Fibroblast of villous mesenchyme (primary cell): ENCODE data around the gene ACAP1. TPM values are rescaled to one million over a fixed set of nuclear protein-coding genes. Genes with fewer than 3 reads are reported as not detected.

ENCODE experiments used
- DNase-seq: peaks from one replicate; pipeline ENCODE4 v3.0.0-alpha.2; 2010; ENCODE audit warnings: low read depth
- H3K4me3 ChIP-seq: 2 replicates; pipeline ENCODE4 v1.5.1; 2011; ENCODE audit warnings: low read depth, mild to moderate bottlenecking, low read length
- total RNA-seq: library from RNA; depleted of rRNA; stranded (reverse); fragments of >200 nt; gene quantifications from 2 replicates; pipeline ENCODE4 v1.2.3, GENCODE V29; 2012
- TF ChIP-seq, protein P1 (sequence below): IDR thresholded peaks from 2 replicates; pipeline ENCODE4 v1.5.1; 2012; ENCODE audit warnings: low read depth, mild to moderate bottlenecking, low read length; ENCODE audit not compliant: insufficient read depth

ACAP1 gene, protein sequence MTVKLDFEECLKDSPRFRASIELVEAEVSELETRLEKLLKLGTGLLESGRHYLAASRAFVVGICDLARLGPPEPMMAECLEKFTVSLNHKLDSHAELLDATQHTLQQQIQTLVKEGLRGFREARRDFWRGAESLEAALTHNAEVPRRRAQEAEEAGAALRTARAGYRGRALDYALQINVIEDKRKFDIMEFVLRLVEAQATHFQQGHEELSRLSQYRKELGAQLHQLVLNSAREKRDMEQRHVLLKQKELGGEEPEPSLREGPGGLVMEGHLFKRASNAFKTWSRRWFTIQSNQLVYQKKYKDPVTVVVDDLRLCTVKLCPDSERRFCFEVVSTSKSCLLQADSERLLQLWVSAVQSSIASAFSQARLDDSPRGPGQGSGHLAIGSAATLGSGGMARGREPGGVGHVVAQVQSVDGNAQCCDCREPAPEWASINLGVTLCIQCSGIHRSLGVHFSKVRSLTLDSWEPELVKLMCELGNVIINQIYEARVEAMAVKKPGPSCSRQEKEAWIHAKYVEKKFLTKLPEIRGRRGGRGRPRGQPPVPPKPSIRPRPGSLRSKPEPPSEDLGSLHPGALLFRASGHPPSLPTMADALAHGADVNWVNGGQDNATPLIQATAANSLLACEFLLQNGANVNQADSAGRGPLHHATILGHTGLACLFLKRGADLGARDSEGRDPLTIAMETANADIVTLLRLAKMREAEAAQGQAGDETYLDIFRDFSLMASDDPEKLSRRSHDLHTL
- total RNA-seq, result 1.9 and 3.9 TPM in 2 replicates

DNA sequence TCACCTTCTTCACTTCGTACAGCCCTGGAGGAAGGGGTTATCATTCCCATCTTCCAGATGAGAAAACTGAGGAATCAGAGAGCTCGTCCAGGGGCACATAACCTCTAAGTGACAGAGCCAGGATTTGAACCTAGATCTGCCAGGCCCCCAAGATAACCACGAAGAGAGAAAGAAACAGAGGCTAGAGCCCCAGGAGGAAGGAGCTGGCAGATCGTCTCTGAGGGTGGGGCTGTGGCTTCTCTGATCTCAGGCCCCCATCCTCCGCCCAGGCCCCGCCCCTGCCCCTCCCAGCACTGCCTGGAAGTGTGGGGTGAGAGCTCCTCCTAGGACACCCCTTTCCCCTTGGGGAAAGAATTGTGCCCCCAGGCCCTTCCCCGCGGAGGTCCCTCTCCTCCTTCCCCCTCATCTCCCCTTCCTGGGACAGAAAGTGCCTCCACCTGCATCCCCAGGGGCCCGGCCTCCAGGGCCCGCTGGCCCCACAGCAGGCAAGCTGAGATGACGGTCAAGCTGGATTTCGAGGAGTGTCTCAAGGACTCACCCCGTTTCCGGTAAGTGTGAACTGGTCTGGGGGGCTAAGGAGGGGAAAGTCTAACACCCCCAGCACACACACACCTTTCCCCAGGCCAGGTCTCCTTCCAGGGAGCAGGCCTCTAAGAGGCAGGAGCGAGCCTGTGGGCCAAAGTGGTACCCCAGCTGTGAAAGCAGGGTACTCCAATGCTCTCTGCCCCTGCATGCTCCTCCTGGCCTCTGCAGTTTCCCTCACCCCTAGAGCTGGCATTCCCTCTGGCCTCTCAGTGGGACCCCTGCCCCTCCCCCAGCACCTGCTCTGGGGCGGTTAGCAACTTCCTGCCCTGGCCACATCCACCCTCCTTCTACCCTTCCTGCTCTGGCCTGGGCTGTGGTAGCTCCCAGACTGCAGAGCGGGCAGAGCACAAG lies at the start of gene ACAP1:
TSS of gene ACAP1 (plus strand) at position 290 of the 936 bp plus-strand sequence. CDS start at position 496, 206 bp downstream.
- no peak within 1 kb of the TSS for H3K4me3 ChIP-seq
- DNase-seq, result no peak
- TF ChIP-seq, protein P1, sequence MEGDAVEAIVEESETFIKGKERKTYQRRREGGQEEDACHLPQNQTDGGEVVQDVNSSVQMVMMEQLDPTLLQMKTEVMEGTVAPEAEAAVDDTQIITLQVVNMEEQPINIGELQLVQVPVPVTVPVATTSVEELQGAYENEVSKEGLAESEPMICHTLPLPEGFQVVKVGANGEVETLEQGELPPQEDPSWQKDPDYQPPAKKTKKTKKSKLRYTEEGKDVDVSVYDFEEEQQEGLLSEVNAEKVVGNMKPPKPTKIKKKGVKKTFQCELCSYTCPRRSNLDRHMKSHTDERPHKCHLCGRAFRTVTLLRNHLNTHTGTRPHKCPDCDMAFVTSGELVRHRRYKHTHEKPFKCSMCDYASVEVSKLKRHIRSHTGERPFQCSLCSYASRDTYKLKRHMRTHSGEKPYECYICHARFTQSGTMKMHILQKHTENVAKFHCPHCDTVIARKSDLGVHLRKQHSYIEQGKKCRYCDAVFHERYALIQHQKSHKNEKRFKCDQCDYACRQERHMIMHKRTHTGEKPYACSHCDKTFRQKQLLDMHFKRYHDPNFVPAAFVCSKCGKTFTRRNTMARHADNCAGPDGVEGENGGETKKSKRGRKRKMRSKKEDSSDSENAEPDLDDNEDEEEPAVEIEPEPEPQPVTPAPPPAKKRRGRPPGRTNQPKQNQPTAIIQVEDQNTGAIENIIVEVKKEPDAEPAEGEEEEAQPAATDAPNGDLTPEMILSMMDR, result no peak

DNA sequence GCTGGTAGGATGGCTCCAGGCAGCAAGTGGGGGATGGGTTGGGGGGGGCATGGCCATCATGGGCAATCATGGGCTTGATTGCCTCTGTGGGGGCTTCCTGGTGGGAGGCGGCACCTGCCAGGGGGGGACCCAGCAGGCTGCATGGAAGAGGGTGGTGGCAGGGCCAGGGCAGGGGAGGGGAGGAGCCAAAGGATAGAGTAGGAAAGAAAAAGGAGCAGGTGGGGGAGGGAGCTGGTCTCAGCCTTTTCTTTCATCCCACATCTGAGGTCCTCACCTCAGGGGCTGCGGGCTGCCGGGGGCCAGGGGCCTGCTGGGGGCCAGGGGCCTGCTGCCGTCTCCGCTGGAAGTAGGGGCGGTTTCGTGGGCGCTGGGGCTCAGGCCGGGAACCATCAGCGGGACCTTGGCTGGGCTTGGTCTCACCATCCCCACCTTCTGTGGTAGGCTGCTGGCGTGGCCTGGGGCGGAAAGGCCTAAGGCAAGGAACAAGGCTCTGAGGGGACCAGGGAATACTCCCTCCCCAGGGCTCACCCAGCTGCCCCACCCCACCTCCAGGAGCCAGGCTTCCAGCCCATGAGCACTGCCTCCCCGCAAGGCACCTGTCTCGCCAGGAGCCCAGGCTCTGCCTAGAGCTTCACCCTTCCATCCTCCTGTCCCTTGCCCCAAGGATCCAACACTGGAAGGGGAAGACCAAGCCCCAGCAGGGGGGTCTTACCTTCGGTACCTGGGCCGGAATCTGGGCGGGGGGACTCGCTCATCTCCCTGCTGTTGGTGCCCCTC lies 46.9 kb upstream of the ACAP1 start:
- TF ChIP-seq, protein P1, result no peak

DNA sequence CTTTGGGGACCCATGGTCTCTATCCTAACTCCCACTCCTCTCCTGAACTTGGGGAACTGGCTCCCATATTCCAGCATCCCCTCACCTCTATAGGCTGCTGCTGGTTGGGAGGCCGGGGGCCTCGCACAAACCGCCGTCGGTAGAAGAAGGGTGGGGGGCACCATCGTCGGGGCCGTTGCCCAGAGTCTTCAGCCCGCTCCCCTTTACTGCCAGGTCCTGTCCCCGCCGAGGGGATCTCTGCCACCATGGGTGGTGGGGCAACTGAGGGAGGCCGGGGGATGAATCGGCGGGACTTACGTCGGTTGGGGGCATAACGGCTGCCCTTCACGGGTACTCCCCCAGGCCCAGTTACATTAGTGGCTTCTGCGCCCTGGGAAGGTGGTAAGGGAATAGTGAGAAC lies 46.2 kb upstream of the ACAP1 start:
- TF ChIP-seq, protein P1, result no peak
- DNase-seq, result no peak
- no peak overlapping the region for H3K4me3 ChIP-seq

More for the DNA sequence above, 46.9 kb upstream of the ACAP1 start:
- no peak for DNase-seq
- H3K4me3 ChIP-seq, result no peak overlapping the region

DNA sequence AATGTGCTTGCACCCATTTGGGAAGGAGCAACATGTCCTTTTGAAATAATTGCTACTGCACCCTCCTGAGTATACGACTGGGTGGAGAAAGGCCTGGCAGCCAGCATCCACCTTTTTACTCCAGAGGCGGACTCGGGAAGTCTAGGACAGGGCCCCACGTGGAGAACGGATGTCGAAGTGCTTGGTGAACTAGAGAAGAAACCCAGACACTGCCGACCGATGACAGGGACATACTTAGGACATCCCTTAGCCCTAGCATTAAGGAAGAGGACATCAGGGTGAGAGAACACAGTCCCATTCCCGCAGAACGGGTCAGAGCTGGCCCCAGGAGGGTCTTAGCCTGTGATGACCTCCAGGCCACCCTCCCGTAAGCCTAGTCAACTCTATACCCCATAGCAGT lies 45.6 kb upstream of the ACAP1 start:
- no peak for DNase-seq
- H3K4me3 ChIP-seq, result no peak overlapping the region
- TF ChIP-seq, protein P1, result no peak

DNA sequence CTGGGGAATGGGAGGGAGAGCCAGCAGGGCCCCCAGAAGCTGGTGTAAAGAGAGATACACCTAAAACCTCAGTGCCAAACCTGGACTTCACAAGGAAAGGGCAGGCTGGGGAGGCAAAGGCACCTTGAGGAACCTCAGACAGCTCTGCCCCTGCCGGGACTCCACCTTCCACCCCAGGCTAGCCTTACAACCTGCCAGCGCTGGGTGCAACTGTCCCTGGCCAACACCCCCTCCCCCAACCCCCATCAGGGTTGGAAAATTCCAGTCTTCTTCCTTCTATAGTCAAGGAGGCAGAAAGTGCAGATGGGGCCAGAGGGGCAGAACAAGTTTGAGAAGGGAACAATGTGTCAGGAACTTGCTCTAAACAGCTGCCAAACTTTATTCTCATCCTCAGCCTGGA lies 44.1 kb upstream of the ACAP1 start:
- H3K4me3 ChIP-seq, result no peak overlapping the region
- DNase-seq, result no peak
- TF ChIP-seq, protein P1, result no peak

DNA sequence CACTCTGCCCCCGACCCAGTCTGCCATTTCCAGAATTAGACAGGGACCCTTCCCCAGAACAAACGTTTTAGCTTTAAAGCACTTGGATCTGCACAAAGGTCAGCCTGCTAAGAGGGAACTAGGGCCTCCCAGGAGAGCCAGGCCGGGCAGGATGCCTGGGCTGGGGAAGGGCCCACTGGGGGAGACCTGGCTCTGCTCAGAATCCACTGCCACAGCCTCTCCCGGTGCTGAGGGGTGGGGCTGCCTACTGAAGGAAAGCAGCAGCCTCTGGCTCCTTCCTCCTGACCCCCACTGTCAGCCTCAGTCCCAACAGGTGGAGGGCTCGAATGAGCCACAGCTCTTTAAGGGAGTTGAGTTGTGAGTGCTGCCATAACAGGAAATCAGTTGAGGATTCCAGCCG lies 43.6 kb upstream of the ACAP1 start:
- no peak for DNase-seq
- no peak overlapping the region for H3K4me3 ChIP-seq
- TF ChIP-seq, protein P1, result no peak
